Neural cell (in vitro differentiated cells): ENCODE measurements around the gene IL19. TPM values are rescaled to one million over a fixed set of nuclear protein-coding genes. Genes with fewer than 3 reads are reported as not detected.

Experiments
- H2AFZ ChIP-seq: fragments of 200-600, 300-800 bp; sonication (generic), shearing (Covaris generic); 2 replicates; pipeline ENCODE4 v1.6.0; 2014; ENCODE audit warnings: low read depth, mild to moderate bottlenecking, antibody characterized with exemption, low read length, moderate library complexity
- H3F3A ChIP-seq: fragments of 200-600 bp; shearing (Covaris generic); 2 replicates; pipeline ENCODE4 v1.6.1; 2016; ENCODE audit warnings: mild to moderate bottlenecking, moderate library complexity, mixed read lengths, antibody characterized with exemption, low read length; ENCODE audit not compliant: insufficient read depth, poor library complexity, severe bottlenecking
- H3K27ac ChIP-seq: fragments of 200-600, 300-800 bp; sonication (generic), shearing (Covaris generic); 2 replicates; pipeline ENCODE4 v1.5.1; 2014; ENCODE audit warnings: mild to moderate bottlenecking, low read length, moderate library complexity
- H3K27me3 ChIP-seq: fragments of 300-800, 200-600 bp; sonication (generic), shearing (Covaris generic); 2 replicates; pipeline ENCODE4 v1.6.0; 2014; ENCODE audit warnings: mild to moderate bottlenecking, low read depth, low read length, moderate library complexity; ENCODE audit not compliant: insufficient read depth
- H3K36me3 ChIP-seq: fragments of 300-800, 200-600 bp; sonication (generic), shearing (Covaris generic); 2 replicates; pipeline ENCODE4 v1.5.1; 2014; ENCODE audit warnings: mild to moderate bottlenecking, antibody characterized with exemption, low read length, moderate library complexity; ENCODE audit not compliant: insufficient read depth
- H3K4me2 ChIP-seq: fragments of 300-800, 200-600 bp; sonication (generic), shearing (Covaris generic); 2 replicates; pipeline ENCODE4 v1.6.0; 2014; ENCODE audit warnings: mild to moderate bottlenecking, low read length
- H3K4me3 ChIP-seq: fragments of 300-800, 200-600 bp; sonication (generic), shearing (Covaris generic); 2 replicates; pipeline ENCODE4 v1.5.1; 2014; ENCODE audit warnings: mild to moderate bottlenecking, low read length, moderate library complexity
- H3K79me2 ChIP-seq: fragments of 200-600 bp; shearing (Covaris generic); replicated peaks from 2 replicates; pipeline ENCODE4 v1.6.0; 2014; ENCODE audit warnings: mild to moderate bottlenecking, low read length, moderate library complexity; ENCODE audit not compliant: insufficient read depth
- H3K9ac ChIP-seq: fragments of 300-800, 200-600 bp; sonication (generic), shearing (Covaris generic); 2 replicates; pipeline ENCODE4 v1.6.1; 2016; ENCODE audit warnings: mild to moderate bottlenecking, low read length, mixed read lengths
- H3K9me2 ChIP-seq: fragments of 200-600 bp; shearing (Covaris generic); 2 replicates; pipeline ENCODE4 v1.6.1; 2016; ENCODE audit warnings: mild to moderate bottlenecking, low read length, mixed read lengths; ENCODE audit not compliant: insufficient read depth
- H3K9me3 ChIP-seq: fragments of 200-600, 300-800 bp; sonication (generic), shearing (Covaris generic); 2 replicates; pipeline ENCODE4 v1.6.1; 2016; ENCODE audit warnings: mild to moderate bottlenecking, mixed run types, low read length, moderate library complexity, mixed read lengths
- H4K20me1 ChIP-seq: fragments of 200-600 bp; shearing (Covaris generic); 2 replicates; pipeline ENCODE4 v1.6.1; 2016; ENCODE audit warnings: mild to moderate bottlenecking, mixed run types; ENCODE audit not compliant: insufficient read depth
- EP300 ChIP-seq: fragments of 450-650 bp; conservative IDR thresholded peaks from 2 replicates; pipeline ENCODE4 v1.6.1; 2014; ENCODE audit warnings: antibody characterized with exemption, mild to moderate bottlenecking, moderate library complexity; ENCODE audit not compliant: poor library complexity, severe bottlenecking
- EZH2 ChIP-seq: fragments of 200-600, 300-800 bp; shearing (Covaris generic), sonication (generic); IDR thresholded peaks from 2 replicates; pipeline ENCODE4 v1.6.1; 2014; ENCODE audit warnings: antibody characterized with exemption, low read length, borderline replicate concordance, mild to moderate bottlenecking; ENCODE audit not compliant: insufficient read depth, poor library complexity, severe bottlenecking
- MXI1 ChIP-seq: fragments of 450-650 bp; conservative IDR thresholded peaks from 2 replicates; pipeline ENCODE4 v1.6.1; 2014; ENCODE audit warnings: antibody characterized with exemption, mild to moderate bottlenecking; ENCODE audit not compliant: poor library complexity, severe bottlenecking
- POLR2AphosphoS5 ChIP-seq: IDR thresholded peaks from 2 replicates; pipeline ENCODE4 v1.6.1; 2012
- RAD21 ChIP-seq: fragments of 450-650 bp; conservative IDR thresholded peaks from 2 replicates; pipeline ENCODE4 v1.6.1; 2014; ENCODE audit warnings: antibody characterized with exemption, mild to moderate bottlenecking, moderate library complexity
- SMC3 ChIP-seq: fragments of 450-650 bp; conservative IDR thresholded peaks from 2 replicates; pipeline ENCODE4 v1.6.1; 2014; ENCODE audit warnings: antibody characterized with exemption, mild to moderate bottlenecking, moderate library complexity; ENCODE audit not compliant: poor library complexity
- TAF1 ChIP-seq: IDR thresholded peaks from 2 replicates; pipeline ENCODE4 v1.6.1; 2012; ENCODE audit warnings: low read depth
- polyA plus RNA-seq: library from polyadenylated mRNA; depleted of rRNA; stranded (reverse); fragments of >200 nt; gene quantifications from 2 replicates; pipeline ENCODE4 v1.2.3, GENCODE V29; 2014
- TF ChIP-seq, protein P1 (sequence below): fragments of 450-650 bp; IDR thresholded peaks from 2 replicates; pipeline ENCODE4 v1.5.1; 2014; ENCODE audit warnings: antibody characterized with exemption, mild to moderate bottlenecking, moderate library complexity; ENCODE audit not compliant: poor library complexity, severe bottlenecking
- TF ChIP-seq, protein P2 (sequence below): IDR thresholded peaks from 2 replicates; pipeline ENCODE4 v1.6.1; 2012; ENCODE audit warnings: borderline replicate concordance

IL19 gene
- polyA plus RNA-seq, 1 donor from 2014 or later = not detected

DNA sequence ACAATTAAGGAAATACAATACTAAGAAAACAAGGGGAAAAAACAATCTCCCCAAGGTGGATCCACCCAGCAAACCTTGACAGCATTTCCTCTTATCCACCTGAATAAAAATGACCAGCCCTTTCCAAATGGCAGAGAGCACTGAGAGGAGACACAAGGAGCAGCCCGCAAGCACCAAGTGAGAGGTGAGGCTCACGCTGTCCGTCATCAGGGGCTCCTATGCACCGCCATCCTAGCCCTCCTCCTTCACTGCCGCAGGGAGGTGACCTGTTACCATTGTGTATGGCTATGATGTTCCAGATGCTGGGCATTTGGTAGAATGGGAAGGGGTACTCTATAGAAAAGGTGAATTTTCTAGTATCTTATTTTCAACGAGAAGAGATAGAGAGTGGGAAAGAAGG lies 63.6 kb downstream of the IL19 start:
- H3K4me3 ChIP-seq = no peak overlapping the region
- no peak overlapping the region for H3K4me2 ChIP-seq
- no peak overlapping the region for H2AFZ ChIP-seq
- no peaks in the 10 kb centered on the region for H3K36me3 ChIP-seq
- no peaks in the 10 kb centered on the region for H3K79me2 ChIP-seq
- H3K9ac ChIP-seq = no peak overlapping the region
- H3K9me3 ChIP-seq = no peaks in the 10 kb centered on the region
- H3K27ac ChIP-seq = no peak overlapping the region
- H3K9me2 ChIP-seq = no peaks in the 10 kb centered on the region
- no peaks in the 10 kb centered on the region for H4K20me1 ChIP-seq
- H3F3A ChIP-seq = no peaks in the 10 kb centered on the region
- TF ChIP-seq, protein P1, sequence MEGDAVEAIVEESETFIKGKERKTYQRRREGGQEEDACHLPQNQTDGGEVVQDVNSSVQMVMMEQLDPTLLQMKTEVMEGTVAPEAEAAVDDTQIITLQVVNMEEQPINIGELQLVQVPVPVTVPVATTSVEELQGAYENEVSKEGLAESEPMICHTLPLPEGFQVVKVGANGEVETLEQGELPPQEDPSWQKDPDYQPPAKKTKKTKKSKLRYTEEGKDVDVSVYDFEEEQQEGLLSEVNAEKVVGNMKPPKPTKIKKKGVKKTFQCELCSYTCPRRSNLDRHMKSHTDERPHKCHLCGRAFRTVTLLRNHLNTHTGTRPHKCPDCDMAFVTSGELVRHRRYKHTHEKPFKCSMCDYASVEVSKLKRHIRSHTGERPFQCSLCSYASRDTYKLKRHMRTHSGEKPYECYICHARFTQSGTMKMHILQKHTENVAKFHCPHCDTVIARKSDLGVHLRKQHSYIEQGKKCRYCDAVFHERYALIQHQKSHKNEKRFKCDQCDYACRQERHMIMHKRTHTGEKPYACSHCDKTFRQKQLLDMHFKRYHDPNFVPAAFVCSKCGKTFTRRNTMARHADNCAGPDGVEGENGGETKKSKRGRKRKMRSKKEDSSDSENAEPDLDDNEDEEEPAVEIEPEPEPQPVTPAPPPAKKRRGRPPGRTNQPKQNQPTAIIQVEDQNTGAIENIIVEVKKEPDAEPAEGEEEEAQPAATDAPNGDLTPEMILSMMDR = no peak
- TF ChIP-seq EZH2 = no peak
- no peak for TF ChIP-seq MXI1
- TF ChIP-seq POLR2AphosphoS5 = no peak
- no peak for TF ChIP-seq RAD21
- TF ChIP-seq TAF1 = no peak
- no peak for TF ChIP-seq EP300
- no peak for TF ChIP-seq SMC3
- TF ChIP-seq, protein P2, sequence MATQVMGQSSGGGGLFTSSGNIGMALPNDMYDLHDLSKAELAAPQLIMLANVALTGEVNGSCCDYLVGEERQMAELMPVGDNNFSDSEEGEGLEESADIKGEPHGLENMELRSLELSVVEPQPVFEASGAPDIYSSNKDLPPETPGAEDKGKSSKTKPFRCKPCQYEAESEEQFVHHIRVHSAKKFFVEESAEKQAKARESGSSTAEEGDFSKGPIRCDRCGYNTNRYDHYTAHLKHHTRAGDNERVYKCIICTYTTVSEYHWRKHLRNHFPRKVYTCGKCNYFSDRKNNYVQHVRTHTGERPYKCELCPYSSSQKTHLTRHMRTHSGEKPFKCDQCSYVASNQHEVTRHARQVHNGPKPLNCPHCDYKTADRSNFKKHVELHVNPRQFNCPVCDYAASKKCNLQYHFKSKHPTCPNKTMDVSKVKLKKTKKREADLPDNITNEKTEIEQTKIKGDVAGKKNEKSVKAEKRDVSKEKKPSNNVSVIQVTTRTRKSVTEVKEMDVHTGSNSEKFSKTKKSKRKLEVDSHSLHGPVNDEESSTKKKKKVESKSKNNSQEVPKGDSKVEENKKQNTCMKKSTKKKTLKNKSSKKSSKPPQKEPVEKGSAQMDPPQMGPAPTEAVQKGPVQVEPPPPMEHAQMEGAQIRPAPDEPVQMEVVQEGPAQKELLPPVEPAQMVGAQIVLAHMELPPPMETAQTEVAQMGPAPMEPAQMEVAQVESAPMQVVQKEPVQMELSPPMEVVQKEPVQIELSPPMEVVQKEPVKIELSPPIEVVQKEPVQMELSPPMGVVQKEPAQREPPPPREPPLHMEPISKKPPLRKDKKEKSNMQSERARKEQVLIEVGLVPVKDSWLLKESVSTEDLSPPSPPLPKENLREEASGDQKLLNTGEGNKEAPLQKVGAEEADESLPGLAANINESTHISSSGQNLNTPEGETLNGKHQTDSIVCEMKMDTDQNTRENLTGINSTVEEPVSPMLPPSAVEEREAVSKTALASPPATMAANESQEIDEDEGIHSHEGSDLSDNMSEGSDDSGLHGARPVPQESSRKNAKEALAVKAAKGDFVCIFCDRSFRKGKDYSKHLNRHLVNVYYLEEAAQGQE = no peak
- no peaks in the 10 kb centered on the region for H3K27me3 ChIP-seq

DNA sequence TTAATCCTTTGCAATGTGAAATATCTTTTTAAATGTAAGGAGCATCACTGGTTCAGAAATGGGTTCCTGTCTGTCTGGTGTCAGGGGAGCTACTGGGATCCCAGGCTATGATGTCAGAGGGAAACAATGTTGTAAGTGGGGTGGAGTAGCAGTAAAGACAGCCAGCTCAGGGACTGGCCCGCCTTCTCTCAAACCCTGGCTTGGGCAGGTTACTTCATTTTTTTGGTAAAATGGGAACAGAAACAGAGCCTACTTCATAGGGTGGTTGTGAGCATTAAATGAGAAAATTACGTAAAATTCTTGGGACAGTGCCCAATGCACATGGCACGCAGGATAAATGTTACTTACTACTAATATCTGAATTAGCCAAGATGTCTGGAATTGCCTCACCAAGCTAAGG lies 64.1 kb downstream of the IL19 start:
- Histone ChIP-seq H2AFZ (no peak overlapping the region), H3K79me2 (no peaks in the 10 kb centered on the region), H3K9ac (no peak overlapping the region), H3K36me3 (no peaks in the 10 kb centered on the region), H3K4me2 (no peak overlapping the region), H3K27me3 (no peaks in the 10 kb centered on the region), H3F3A (no peaks in the 10 kb centered on the region), H3K4me3 (no peak overlapping the region), H3K27ac (no peak overlapping the region), H3K9me2 (no peaks in the 10 kb centered on the region), H3K9me3 (no peaks in the 10 kb centered on the region), H4K20me1 (no peaks in the 10 kb centered on the region)
- TF ChIP-seq SMC3 = no peak
- TF ChIP-seq, protein P2 = no peak
- TF ChIP-seq, protein P1 = no peak
